Neural crest cell (in vitro differentiated cells): ENCODE measurements around the gene DENND2D. TPM values are rescaled to one million over a fixed set of nuclear protein-coding genes. Genes with fewer than 3 reads are reported as not detected.

Experiments
- DNase-seq: peaks from one replicate; pipeline ENCODE4 v3.0.0; 2021; ENCODE audit warnings: low read depth, mixed read lengths, low spot score
- H3K27ac Mint-ChIP-seq: one replicate; pipeline ENCODE4 v1.8.0; 2021; ENCODE audit warnings: mild to moderate bottlenecking, mixed read lengths; ENCODE audit not compliant: unreplicated experiment
- H3K27me3 Mint-ChIP-seq: 2 replicates; pipeline ENCODE4 v1.8.0; 2021; ENCODE audit warnings: low read depth, mild to moderate bottlenecking, mixed read lengths
- H3K36me3 Mint-ChIP-seq: 2 replicates; pipeline ENCODE4 v1.8.0; 2021; ENCODE audit warnings: low read depth, mild to moderate bottlenecking, mixed read lengths
- H3K4me1 Mint-ChIP-seq: 2 replicates; pipeline ENCODE4 v1.8.0; 2021; ENCODE audit warnings: mixed read lengths
- H3K4me3 Mint-ChIP-seq: one replicate; pipeline ENCODE4 v1.8.0; 2021; ENCODE audit warnings: mild to moderate bottlenecking, mixed read lengths
- H3K9me3 Mint-ChIP-seq: 2 replicates; pipeline ENCODE4 v1.8.0; 2021; ENCODE audit warnings: mixed read lengths
- CTCF ChIP-seq: fragments of 200-600 bp; sonication (generic); conservative IDR thresholded peaks from 2 replicates; pipeline ENCODE4 v1.5.0; 2021; ENCODE audit warnings: antibody characterized with exemption, mild to moderate bottlenecking
- total RNA-seq: library from RNA; stranded (reverse); gene quantifications from 2 replicates; pipeline ENCODE4 v1.2.1, GENCODE V29; 2021

Gene DENND2D
- total RNA-seq, 1 donor from 2014 or later, result not detected

- H3K9me3 Mint-ChIP-seq, result peaks cover 2% of the 10 kb centered on the region
- no peaks in the 10 kb centered on the region for H3K27me3 Mint-ChIP-seq
- H3K27ac Mint-ChIP-seq, result no peak overlapping the region
- H3K36me3 Mint-ChIP-seq, result no peaks in the 10 kb centered on the region
- no peak for DNase-seq
- H3K4me3 Mint-ChIP-seq, result no peak overlapping the region
- no peak for TF ChIP-seq CTCF
- peaks cover 27% of the 10 kb centered on the region for H3K4me1 Mint-ChIP-seq
These were observed 20.8 kb upstream of the DENND2D start for GRCh38 chr1:111221276-111221632.

GRCh38 chr1:111220302-111220890 lies 19.9 kb upstream of the DENND2D start:
- Mint-ChIP-seq H3K27ac (peak overlapping the region; percentile 60), H3K9me3 (peaks cover 2% of the 10 kb centered on the region), H3K4me1 (peaks cover 23% of the 10 kb centered on the region), H3K4me3 (no peak overlapping the region), H3K27me3 (no peaks in the 10 kb centered on the region), H3K36me3 (no peaks in the 10 kb centered on the region)
- TF ChIP-seq CTCF, result no peak
- no peak for DNase-seq

GRCh38 chr1:111219557-111220286 lies 19.3 kb upstream of the DENND2D start:
- peak overlapping the region; percentile 60 for H3K27ac Mint-ChIP-seq
- no peaks in the 10 kb centered on the region for H3K27me3 Mint-ChIP-seq
- no peaks in the 10 kb centered on the region for H3K36me3 Mint-ChIP-seq
- H3K9me3 Mint-ChIP-seq, result peaks cover 2% of the 10 kb centered on the region
- no peak for DNase-seq
- peaks cover 21% of the 10 kb centered on the region for H3K4me1 Mint-ChIP-seq
- no peak overlapping the region for H3K4me3 Mint-ChIP-seq
- no peak for TF ChIP-seq CTCF

GRCh38 chr1:111218701-111219556 lies 18.5 kb upstream of the DENND2D start:
- Mint-ChIP-seq H3K4me1 (peaks cover 21% of the 10 kb centered on the region), H3K9me3 (peaks cover 2% of the 10 kb centered on the region), H3K27ac (peak overlapping the region; percentile 20), H3K36me3 (no peaks in the 10 kb centered on the region), H3K4me3 (no peak overlapping the region), H3K27me3 (no peaks in the 10 kb centered on the region)
- DNase-seq, result no peak
- TF ChIP-seq CTCF, result no peak

- no peak for TF ChIP-seq CTCF
- H3K4me1 Mint-ChIP-seq, result peaks cover 17% of the 10 kb centered on the region
- H3K27ac Mint-ChIP-seq, result no peak overlapping the region
These were observed 16.9 kb upstream of the DENND2D start for GRCh38 chr1:111217183-111217910.

More at GRCh38 chr1:111217183-111217910, 16.9 kb upstream of the DENND2D start:
- no peaks in the 10 kb centered on the region for H3K27me3 Mint-ChIP-seq
- no peak for DNase-seq
- no peak overlapping the region for H3K4me3 Mint-ChIP-seq
- no peaks in the 10 kb centered on the region for H3K36me3 Mint-ChIP-seq
- H3K9me3 Mint-ChIP-seq, result peaks cover 2% of the 10 kb centered on the region
